WTC11 (cell line): ENCODE measurements around the gene DIO3. TPM values are rescaled to one million over a fixed set of nuclear protein-coding genes. Genes with fewer than 3 reads are reported as not detected.

Experiments used
- ARID4B ChIP-seq: sonication (generic); formaldehyde crosslinking; IDR thresholded peaks from 2 replicates; pipeline ENCODE4 v1.8.0; 2023; ENCODE audit warnings: missing genetic modification reagents, mild to moderate bottlenecking, borderline replicate concordance
- E2F4 ChIP-seq: sonication (generic); formaldehyde crosslinking; IDR thresholded peaks from 2 replicates; pipeline ENCODE4 v1.8.1; 2022; ENCODE audit warnings: low read depth, mild to moderate bottlenecking, moderate library complexity, missing genetic modification reagents, borderline replicate concordance
- FOXP4 ChIP-seq: sonication (generic); formaldehyde crosslinking; IDR thresholded peaks from 2 replicates; pipeline ENCODE4 v1.8.0; 2022; ENCODE audit warnings: mild to moderate bottlenecking, missing genetic modification reagents
- HMGXB4 ChIP-seq: sonication (generic); formaldehyde crosslinking; IDR thresholded peaks from 2 replicates; pipeline ENCODE4 v1.8.1; 2023; ENCODE audit warnings: mild to moderate bottlenecking, moderate library complexity, missing genetic modification reagents
- IRF1 ChIP-seq: sonication (generic); formaldehyde crosslinking; IDR thresholded peaks from 2 replicates; pipeline ENCODE4 v1.8.0; 2023; ENCODE audit warnings: missing genetic modification reagents
- KAT7 ChIP-seq: sonication (generic); formaldehyde crosslinking; IDR thresholded peaks from 2 replicates; pipeline ENCODE4 v1.8.1; 2023; ENCODE audit warnings: missing genetic modification reagents, mild to moderate bottlenecking, borderline replicate concordance
- MLX ChIP-seq: sonication (generic); formaldehyde crosslinking; IDR thresholded peaks from 2 replicates; pipeline ENCODE4 v1.8.1; 2023; ENCODE audit warnings: mild to moderate bottlenecking, missing genetic modification reagents, moderate library complexity
- RELA ChIP-seq: sonication (generic); formaldehyde crosslinking; IDR thresholded peaks from 2 replicates; pipeline ENCODE4 v1.8.1; 2022; ENCODE audit warnings: missing genetic modification reagents, mild to moderate bottlenecking, borderline replicate concordance
- SMAD4 ChIP-seq: sonication (generic); formaldehyde crosslinking; IDR thresholded peaks from 2 replicates; pipeline ENCODE4 v1.8.0; 2022; ENCODE audit warnings: mild to moderate bottlenecking, missing genetic modification reagents
- TEAD4 ChIP-seq: sonication (generic); formaldehyde crosslinking; IDR thresholded peaks from 2 replicates; pipeline ENCODE4 v1.8.0; 2022; ENCODE audit warnings: mild to moderate bottlenecking, missing genetic modification reagents
- ZBTB43 ChIP-seq: sonication (generic); formaldehyde crosslinking; IDR thresholded peaks from 2 replicates; pipeline ENCODE4 v1.8.1; 2023; ENCODE audit warnings: mild to moderate bottlenecking, missing genetic modification reagents
- ZNF138 ChIP-seq: sonication (generic); formaldehyde crosslinking; conservative IDR thresholded peaks from 2 replicates; pipeline ENCODE4 v1.8.1; 2022; ENCODE audit warnings: mild to moderate bottlenecking, moderate library complexity, missing genetic modification reagents
- ZNF219 ChIP-seq: sonication (generic); formaldehyde crosslinking; IDR thresholded peaks from 2 replicates; pipeline ENCODE4 v1.8.0; 2023; ENCODE audit warnings: missing genetic modification reagents, mild to moderate bottlenecking, borderline replicate concordance
- ZNF263 ChIP-seq: sonication (generic); formaldehyde crosslinking; IDR thresholded peaks from 2 replicates; pipeline ENCODE4 v1.8.1; 2022; ENCODE audit warnings: low read depth, mild to moderate bottlenecking, moderate library complexity, missing genetic modification reagents
- ZNF281 ChIP-seq: sonication (generic); formaldehyde crosslinking; IDR thresholded peaks from 2 replicates; pipeline ENCODE4 v1.8.0; 2023; ENCODE audit warnings: mild to moderate bottlenecking, missing genetic modification reagents
- ZNF532 ChIP-seq: fragments of 250-450 bp; sonication (Bioruptor Pico); IDR thresholded peaks from 2 replicates; pipeline ENCODE4 v1.9.0; 2021; ENCODE audit warnings: mild to moderate bottlenecking, borderline replicate concordance
- total RNA-seq: library from RNA; stranded (reverse); gene quantifications from 3 replicates; pipeline ENCODE4 v1.2.3, GENCODE V29; 2021

DIO3 gene
- total RNA-seq, 1 experiment from 2014 or later: 0.52 TPM

- TF ChIP-seq ZNF532 (CRISPR knock-in tag) (no peak), TEAD4 (CRISPR knock-in tag) (peak; percentile 90), ZNF219 (CRISPR knock-in tag) (peak; percentile 96), ARID4B (peak; percentile 98), E2F4 (peak; percentile 78; the same call in 1 of the 2 replicates), SMAD4 (CRISPR knock-in tag) (peak; percentile 95), ZBTB43 (CRISPR knock-in tag) (peak; percentile 83; the same call in 1 of the 2 replicates), ZNF138 (peak; percentile 63; the same call in 1 of the 2 replicates), RELA (CRISPR knock-in tag) (peak; percentile 88; the same call in 1 of the 2 replicates), FOXP4 (peak; percentile 97), ZNF281 (CRISPR knock-in tag) (peak; percentile 92; the same call in 1 of the 2 replicates), KAT7 (CRISPR knock-in tag) (no peak), HMGXB4 (CRISPR knock-in tag) (peak; percentile 57; the same call in 1 of the 2 replicates), ZNF263 (CRISPR knock-in tag) (no peak), IRF1 (peak; percentile 94), MLX (peak; percentile 68; the same call in 1 of the 2 replicates)
Measured at GRCh38 chr14:101561145-101561896, at the start of gene DIO3 (continued).
